ENCODE measurements around the gene SPATS2L. TPM values are rescaled to one million over a fixed set of nuclear protein-coding genes. Genes with fewer than 3 reads are reported as not detected.

SPATS2L gene
- total RNA-seq, 1 experiment from 2014 or later: 47.3 TPM

DNA sequence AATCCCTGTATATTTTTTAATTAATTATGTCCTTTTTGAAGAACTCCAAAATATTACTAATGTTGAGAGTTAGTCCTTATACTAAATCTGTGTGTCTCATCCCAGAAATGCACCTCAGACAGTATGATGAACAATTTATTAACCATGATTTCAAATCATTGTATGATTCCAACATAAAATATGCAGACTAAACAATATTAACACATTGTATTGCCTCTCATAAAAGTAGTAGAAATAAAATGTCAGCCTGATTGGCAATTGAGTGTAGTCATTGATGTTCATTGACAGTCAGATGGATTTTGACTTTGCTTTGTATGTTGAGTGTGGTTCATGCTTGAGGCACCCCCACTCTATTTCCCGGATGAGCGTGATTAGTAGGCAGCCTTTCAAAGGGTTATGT lies 145.9 kb downstream of the SPATS2L start:
- no peak overlapping the region for H4K5ac ChIP-seq (ENCODE audit: insufficient read length, low read depth, low read length)
- H2BK20ac ChIP-seq (ENCODE audit: low read depth, low read length, poor library complexity, severe bottlenecking): no peak overlapping the region
- no peak overlapping the region for H3T11ph ChIP-seq (ENCODE audit: low read length)
- Mint-ChIP-seq H3K9me3 (no peaks in the 10 kb centered on the region), H3K27ac (no peak overlapping the region), H3K27me3 (ENCODE audit: low read depth) (no peaks in the 10 kb centered on the region), H3K4me1 (peaks cover 8 to 13% of the 10 kb centered on the region in 2 experiments), H3K4me3 (no peak overlapping the region), H3K36me3 (ENCODE audit: insufficient read depth in 1 of 3, low read depth in 3 of 3) (peaks cover 3 to 20% (median 4%) of the 10 kb centered on the region in 3 experiments; a peak in 5 of 7 replicates)
- H3K79me2 ChIP-seq (ENCODE audit: insufficient read depth, low read length): no peaks in the 10 kb centered on the region
- peaks cover 6% of the 10 kb centered on the region; the same call in 1 of the 2 replicates for H3K4me1 ChIP-seq (ENCODE audit: insufficient read depth, low read length)
- no peak overlapping the region for H2BK120ac ChIP-seq (ENCODE audit: low read depth, low read length, poor library complexity, severe bottlenecking)
- no peaks in the 10 kb centered on the region for H4K20me1 ChIP-seq (ENCODE audit: control insufficient read depth, insufficient read depth, insufficient read length)
- H4K8ac ChIP-seq (replicated peaks; ENCODE audit: insufficient read length, low read depth, low read length): no peak overlapping the region
- no peak overlapping the region for H3K18ac ChIP-seq (ENCODE audit: insufficient read length, low read depth, low read length)
- no peak for DNase-seq
- H4K91ac ChIP-seq (ENCODE audit: insufficient read length, low read depth, low read length): no peak overlapping the region
- TF ChIP-seq, protein P1, sequence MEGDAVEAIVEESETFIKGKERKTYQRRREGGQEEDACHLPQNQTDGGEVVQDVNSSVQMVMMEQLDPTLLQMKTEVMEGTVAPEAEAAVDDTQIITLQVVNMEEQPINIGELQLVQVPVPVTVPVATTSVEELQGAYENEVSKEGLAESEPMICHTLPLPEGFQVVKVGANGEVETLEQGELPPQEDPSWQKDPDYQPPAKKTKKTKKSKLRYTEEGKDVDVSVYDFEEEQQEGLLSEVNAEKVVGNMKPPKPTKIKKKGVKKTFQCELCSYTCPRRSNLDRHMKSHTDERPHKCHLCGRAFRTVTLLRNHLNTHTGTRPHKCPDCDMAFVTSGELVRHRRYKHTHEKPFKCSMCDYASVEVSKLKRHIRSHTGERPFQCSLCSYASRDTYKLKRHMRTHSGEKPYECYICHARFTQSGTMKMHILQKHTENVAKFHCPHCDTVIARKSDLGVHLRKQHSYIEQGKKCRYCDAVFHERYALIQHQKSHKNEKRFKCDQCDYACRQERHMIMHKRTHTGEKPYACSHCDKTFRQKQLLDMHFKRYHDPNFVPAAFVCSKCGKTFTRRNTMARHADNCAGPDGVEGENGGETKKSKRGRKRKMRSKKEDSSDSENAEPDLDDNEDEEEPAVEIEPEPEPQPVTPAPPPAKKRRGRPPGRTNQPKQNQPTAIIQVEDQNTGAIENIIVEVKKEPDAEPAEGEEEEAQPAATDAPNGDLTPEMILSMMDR (conservative IDR thresholded peaks at IDR 0.05): no peak
- H3K23ac ChIP-seq (ENCODE audit: insufficient read length, low read depth, low read length): no peak overlapping the region
- H3K27ac ChIP-seq (ENCODE audit: insufficient read length, low read depth, low read length): no peak overlapping the region
- no peaks in the 10 kb centered on the region for H3K9me3 ChIP-seq (ENCODE audit: control insufficient read depth, low read depth, low read length)
- no peak overlapping the region for H3K4ac ChIP-seq (ENCODE audit: low read depth, low read length)
- no peak overlapping the region for H3K14ac ChIP-seq (ENCODE audit: insufficient read depth, low read length)
- H3K56ac ChIP-seq (ENCODE audit: insufficient read length, low read depth, low read length): no peak overlapping the region
- no peak overlapping the region for H2AFZ ChIP-seq (ENCODE audit: low read length)
- no CpG with 5 or more reads among the region's 2 CpGs for WGBS (ENCODE audit: extremely low coverage, insufficient read length, low lambda C conversion rate)
- H3K4me2 ChIP-seq (ENCODE audit: insufficient read depth, insufficient read length, low read length): no peak overlapping the region
- no peak overlapping the region for H3K9ac ChIP-seq (ENCODE audit: extremely low read depth, insufficient read length, low read length)
- H3K27me3 ChIP-seq (ENCODE audit: insufficient read depth, low read length): no peaks in the 10 kb centered on the region
- no peaks in the 10 kb centered on the region for H3K79me1 ChIP-seq (ENCODE audit: insufficient read depth, low read depth, low read length, poor library complexity, severe bottlenecking)
- H3K23me2 ChIP-seq (ENCODE audit: insufficient read length, low read depth, low read length, poor library complexity, severe bottlenecking): no peaks in the 10 kb centered on the region
- H2BK5ac ChIP-seq (ENCODE audit: insufficient read length, low read length): no peak overlapping the region
- H2BK15ac ChIP-seq (ENCODE audit: low read depth, low read length): no peak overlapping the region
- H2BK12ac ChIP-seq (ENCODE audit: insufficient read length, low read depth, low read length): no peak overlapping the region
- no peak overlapping the region for H2AK5ac ChIP-seq (ENCODE audit: insufficient read length, low read length)
